ENCODE measurements around the gene TGFBI.

GRCh38 chr5:136025900-136026299 is 2.9 kb upstream of the TGFBI start:
- TF ChIP-seq CTCF (IDR thresholded peaks at IDR 0.05; ENCODE audit: insufficient read depth, low read length, poor library complexity, severe bottlenecking) (no peak), EZH2phosphoT487 (conservative IDR thresholded peaks at IDR 0.05; ENCODE audit: low read length) (no peak)

Measured in SU-DHL-6 (cell line).